Endothelial cell of umbilical vein (primary cell): ENCODE measurements around the gene CCDC184.
"Not testable (repeated sequence)": the region's sequence is repeated elsewhere in the genome, so short reads cannot be mapped to it uniquely, and the experiment has no call there.

Experiments used
- EZH2 ChIP-seq: IDR thresholded peaks from 2 replicates; pipeline ENCODE4 v1.6.1; 2012; ENCODE audit warnings: borderline replicate concordance, low read depth, mild to moderate bottlenecking, moderate library complexity, low read length, inconsistent platforms; ENCODE audit not compliant: severe bottlenecking
- GATA2 ChIP-seq: IDR thresholded peaks from 2 replicates; pipeline ENCODE4 v1.7.0; 2011; ENCODE audit warnings: low read depth, mild to moderate bottlenecking, moderate library complexity, mixed read lengths, low read length; ENCODE audit not compliant: insufficient read length, insufficient read depth
- JUN ChIP-seq: IDR thresholded peaks from 2 replicates; pipeline ENCODE4 v1.6.1; 2011; ENCODE audit warnings: borderline replicate concordance, low read depth; ENCODE audit not compliant: insufficient read length, insufficient read depth
- POLR2A ChIP-seq: IDR thresholded peaks from 2 replicates; pipeline ENCODE4 v1.6.1; 2012; ENCODE audit warnings: low read depth, mild to moderate bottlenecking, control low read depth, low read length
- POLR2AphosphoS5 ChIP-seq: IDR thresholded peaks from 2 replicates; pipeline ENCODE4 v1.6.1; 2012; ENCODE audit warnings: low read depth, mild to moderate bottlenecking, control low read depth, low read length, moderate library complexity; ENCODE audit not compliant: insufficient read depth
- TF ChIP-seq, protein P1 (sequence below), 2 donors: IDR thresholded peaks; 1 replicate in 1 of 2; 2 replicates in 1 of 2; pipeline ENCODE4 v1.5.1; 2011; ENCODE audit warnings: low read length in 2 of 2, mild to moderate bottlenecking in 2 of 2, moderate library complexity in 2 of 2, control low read depth in 1 of 2, inconsistent platforms in 1 of 2, low read depth in 1 of 2; ENCODE audit not compliant: insufficient read depth in 1 of 2; ENCODE audit errors: extremely low read depth in 1 of 2
- TF ChIP-seq, protein P2 (sequence below): IDR thresholded peaks from 2 replicates; pipeline ENCODE4 v1.6.1; 2011; ENCODE audit not compliant: insufficient read depth, insufficient read length

DNA sequence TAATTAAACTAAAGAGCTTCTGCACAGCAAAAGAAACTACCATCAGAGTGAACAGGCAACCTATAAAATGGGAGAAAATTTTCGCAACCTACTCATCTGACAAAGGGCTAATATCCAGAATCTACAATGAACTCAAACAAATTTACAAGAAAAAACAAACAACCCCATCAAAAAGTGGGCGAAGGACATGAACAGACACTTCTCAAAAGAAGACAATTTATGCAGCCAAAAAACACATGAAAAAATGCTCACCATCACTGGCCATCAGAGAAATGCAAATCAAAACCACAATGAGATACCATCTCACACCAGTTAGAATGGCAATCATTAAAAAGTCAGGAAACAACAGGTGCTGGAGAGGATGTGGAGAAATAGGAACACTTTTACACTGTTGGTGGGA is 26.1 kb downstream of the CCDC184 start:
- TF ChIP-seq EZH2, JUN, POLR2AphosphoS5, POLR2A, GATA2: not testable (repeated sequence)
- TF ChIP-seq, protein P1, sequence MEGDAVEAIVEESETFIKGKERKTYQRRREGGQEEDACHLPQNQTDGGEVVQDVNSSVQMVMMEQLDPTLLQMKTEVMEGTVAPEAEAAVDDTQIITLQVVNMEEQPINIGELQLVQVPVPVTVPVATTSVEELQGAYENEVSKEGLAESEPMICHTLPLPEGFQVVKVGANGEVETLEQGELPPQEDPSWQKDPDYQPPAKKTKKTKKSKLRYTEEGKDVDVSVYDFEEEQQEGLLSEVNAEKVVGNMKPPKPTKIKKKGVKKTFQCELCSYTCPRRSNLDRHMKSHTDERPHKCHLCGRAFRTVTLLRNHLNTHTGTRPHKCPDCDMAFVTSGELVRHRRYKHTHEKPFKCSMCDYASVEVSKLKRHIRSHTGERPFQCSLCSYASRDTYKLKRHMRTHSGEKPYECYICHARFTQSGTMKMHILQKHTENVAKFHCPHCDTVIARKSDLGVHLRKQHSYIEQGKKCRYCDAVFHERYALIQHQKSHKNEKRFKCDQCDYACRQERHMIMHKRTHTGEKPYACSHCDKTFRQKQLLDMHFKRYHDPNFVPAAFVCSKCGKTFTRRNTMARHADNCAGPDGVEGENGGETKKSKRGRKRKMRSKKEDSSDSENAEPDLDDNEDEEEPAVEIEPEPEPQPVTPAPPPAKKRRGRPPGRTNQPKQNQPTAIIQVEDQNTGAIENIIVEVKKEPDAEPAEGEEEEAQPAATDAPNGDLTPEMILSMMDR (IDR thresholded peaks at IDR 0.05; ENCODE audit: extremely low read depth in 1 of 2, insufficient read depth in 1 of 2, low read depth in 1 of 2, low read length in 2 of 2), result not testable (repeated sequence)
- TF ChIP-seq, protein P2, sequence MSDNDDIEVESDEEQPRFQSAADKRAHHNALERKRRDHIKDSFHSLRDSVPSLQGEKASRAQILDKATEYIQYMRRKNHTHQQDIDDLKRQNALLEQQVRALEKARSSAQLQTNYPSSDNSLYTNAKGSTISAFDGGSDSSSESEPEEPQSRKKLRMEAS, result not testable (repeated sequence)
